ENCODE data around the gene RASGRF2.

- TF ChIP-seq POLR2A (IDR thresholded peaks at IDR 0.05; ENCODE audit: low read depth, low read length) (no peak), POLR2AphosphoS5 (IDR thresholded peaks at IDR 0.05; ENCODE audit: low read depth, low read length) (no peak), TAF1 (IDR thresholded peaks at IDR 0.05; ENCODE audit: borderline replicate concordance, low read depth, low read length) (no peak)
Observed at GRCh38 chr5:81202655-81203054, 242.5 kb downstream of the RASGRF2 start.
